GM12878 (cell line): ENCODE data around the gene MACF1. TPM values are rescaled to one million over a fixed set of nuclear protein-coding genes. Genes with fewer than 3 reads are reported as not detected.
"Not testable (repeated sequence)": the region's sequence is repeated elsewhere in the genome, so short reads cannot be mapped to it uniquely, and the experiment has no call there.

Source experiments
- ATAC-seq: fragments of 200-7000 bp; cut with Tn5 transposase; 3 replicates; pipeline ENCODE4 v1.9.1; 2020; ENCODE audit warnings: mild to moderate bottlenecking, moderate library complexity
- BruUV-seq: library from RNA; stranded (reverse); fragments of 400-500 nt; replicated peaks from 2 replicates; lab custom pipeline; 2021; lab: Mats Ljungman, UMichigan
- CTCF ChIA-PET: fragments of 300-600 bp; sonication (Branson Sonifier 250); formaldehyde crosslinking; extraction: SDS; loops from one replicate; lab custom pipeline; 2021; ENCODE audit warnings: inconsistent platforms; lab: Yijun Ruan, JAX
- POLR2A ChIA-PET: fragments of 350-600 bp; formaldehyde crosslinking; extraction: SDS; loops from one replicate; lab custom pipeline; 2021; ENCODE audit warnings: inconsistent platforms; lab: Charles Lee
- RAD21 ChIA-PET: fragments of 300-600 bp; sonication (Branson Sonifier 250); formaldehyde crosslinking; loops from one replicate; lab custom pipeline; 2023; ENCODE audit warnings: antibody characterized with exemption; ENCODE audit not compliant: unreplicated experiment; lab: Charles Lee
- SMC1A ChIA-PET: fragments of 300-600 bp; sonication (Branson Sonifier 250); formaldehyde crosslinking; loops from one replicate; lab custom pipeline; 2023; ENCODE audit not compliant: unreplicated experiment, uncharacterized antibody; lab: Charles Lee
- DNase-seq: peaks from one replicate; pipeline ENCODE4 v3.0.0-alpha.2; 2011; ENCODE audit warnings: low read depth, low spot score
- FAIRE-seq: peaks from 3 replicates; lab custom pipeline; 2011; peaks lifted over from hg19 to GRCh38; lab: Jason Lieb, UNC
- H2AFZ ChIP-seq: 2 replicates; pipeline ENCODE4 v1.6.0; 2011; ENCODE audit warnings: low read depth, low read length, control low read depth; ENCODE audit not compliant: control insufficient read depth
- H3K27ac ChIP-seq: 2 replicates; pipeline ENCODE4 v1.5.1; 2011; ENCODE audit warnings: control low read depth; ENCODE audit not compliant: control insufficient read depth, insufficient read depth
- H3K27me3 ChIP-seq, 2 experiments: replicated peaks in 1 of 2; 2 replicates each; pipeline versions ENCODE4 v1.6.0 to v1.6.1; 2011; ENCODE audit warnings: low read length in 1 of 2; ENCODE audit not compliant: control insufficient read depth in 2 of 2, insufficient read depth in 2 of 2
- H3K36me3 ChIP-seq, 2 experiments: 2 replicates each; pipeline ENCODE4 v1.5.1; 2011; ENCODE audit warnings: low read length in 1 of 2; ENCODE audit not compliant: control insufficient read depth in 2 of 2, insufficient read depth in 2 of 2
- H3K4me1 ChIP-seq: 2 replicates; pipeline ENCODE4 v1.6.1; 2011; ENCODE audit warnings: mild to moderate bottlenecking, low read length, moderate library complexity, mixed read lengths; ENCODE audit not compliant: control insufficient read depth, insufficient read depth
- H3K4me2 ChIP-seq: 2 replicates; pipeline ENCODE4 v1.6.0; 2011; ENCODE audit warnings: control low read depth; ENCODE audit not compliant: control insufficient read depth, insufficient read depth
- H3K4me3 ChIP-seq: fragments of 200-600 bp; sonication (generic); 2 replicates; pipeline ENCODE4 v1.5.1; 2016
- H3K79me2 ChIP-seq: 2 replicates; pipeline ENCODE4 v1.6.0; 2011; ENCODE audit warnings: low read length; ENCODE audit not compliant: control insufficient read depth, insufficient read depth
- H3K9ac ChIP-seq: 2 replicates; pipeline ENCODE4 v1.8.0; 2011; ENCODE audit warnings: low read length, control low read depth, mixed read lengths; ENCODE audit not compliant: control insufficient read depth, insufficient read depth
- H3K9me3 ChIP-seq: replicated peaks from 3 replicates; pipeline ENCODE4 v1.5.1; 2011; ENCODE audit warnings: mild to moderate bottlenecking, low read length; ENCODE audit not compliant: control insufficient read depth, insufficient read depth
- H4K20me1 ChIP-seq: 2 replicates; pipeline ENCODE4 v1.6.0; 2011; ENCODE audit not compliant: control insufficient read depth, insufficient read depth
- EGR1 ChIP-seq, 2 experiments: IDR thresholded peaks; 1 replicate in 1 of 2; 2 replicates in 1 of 2; pipeline ENCODE4 v1.6.1; 2011 to 2012; ENCODE audit warnings: low read depth in 2 of 2, low read length in 2 of 2, borderline replicate concordance in 1 of 2, mild to moderate bottlenecking in 1 of 2, moderate library complexity in 1 of 2
- POLR2AphosphoS5 ChIP-seq: IDR thresholded peaks from 2 replicates; pipeline ENCODE4 v1.6.1; 2011; ENCODE audit warnings: mild to moderate bottlenecking, low read length, inconsistent platforms
- RFX5 ChIP-seq: IDR thresholded peaks from 2 replicates; pipeline ENCODE4 v1.6.1; 2011; ENCODE audit warnings: low read depth, low read length, improper control_type of control experiment
- SUPT20H ChIP-seq: IDR thresholded peaks from 2 replicates; pipeline ENCODE4 v1.6.1; 2011; ENCODE audit warnings: low read depth, mild to moderate bottlenecking, low read length, moderate library complexity, borderline replicate concordance; ENCODE audit not compliant: control insufficient read depth
- WGBS: methylation state at CpG from one replicate; pipeline ENCODE4 v1.1.6; 2016; ENCODE audit warnings: low lambda C conversion rate; ENCODE audit not compliant: insufficient replicate concordance, insufficient coverage; ENCODE audit errors: missing lambda C conversion rate; 5-methylcytosine and 5-hydroxymethylcytosine counted together
- in situ Hi-C: fragments of 300-500 bp; cut with MboI; formaldehyde crosslinking; loops from 9 replicates; pipeline ENCODE4 v1.14.3; 2018; ENCODE audit warnings: mixed read lengths
- intact Hi-C: fragments of 100-400 bp; cut with micrococcal nuclease; formaldehyde crosslinking; loops from one replicate; pipeline ENCODE4 v1.14.2; 2022; ENCODE audit not compliant: unreplicated experiment
- polyA plus RNA-seq, 11 experiments: library from polyadenylated mRNA; depleted of rRNA in 4 of 11; unstranded in 6 of 11; stranded (reverse) in 5 of 11; fragments of >200 nt; fragmentation: Nextera tagmentation in 4 of 11; fragmentation: Illumina TruSeq in 1 of 11; extraction: Ambion mirVana in 4 of 11; extraction: Trizol in 1 of 11; gene quantifications; 1 replicate in 1 of 11; 2 replicates in 10 of 11; pipeline versions ENCODE4 v1.2.1 to v1.2.3, GENCODE V29; 2011 to 2016; ENCODE audit warnings: inconsistent platforms in 2 of 11, missing spikeins in 2 of 11, low read depth in 1 of 11
- total RNA-seq, 4 experiments: library from RNA; depleted of rRNA in 3 of 4; stranded (reverse); fragments of >200 nt in 3 of 4; fragmentation: Illumina TruSeq in 1 of 4; extraction: Trizol in 1 of 4; gene quantifications; 2 replicates each; pipeline versions ENCODE4 v1.2.1 to v1.2.3, GENCODE V29; 2013 to 2021
- TF ChIP-seq, protein P1 (sequence below): fragments of 450-650 bp; IDR thresholded peaks from 2 replicates; pipeline ENCODE4 v1.6.1; 2018; ENCODE audit warnings: borderline replicate concordance, mild to moderate bottlenecking; ENCODE audit not compliant: partially characterized antibody
- TF ChIP-seq, protein P2 (sequence below): IDR thresholded peaks from 2 replicates; pipeline ENCODE4 v1.6.1; 2012; ENCODE audit warnings: low read length, inconsistent platforms
- TF ChIP-seq, protein P3 (sequence below): IDR thresholded peaks from 2 replicates; pipeline ENCODE4 v1.6.1; 2012; ENCODE audit warnings: mild to moderate bottlenecking, low read depth, low read length

The MACF1 gene
- total and polyA plus RNA-seq, 10 of the 15 experiments (the other 5 are each of a cell fraction or from before 2014, with no cell fraction given) = 15.5 to 201 (median 76.9) TPM

DNA sequence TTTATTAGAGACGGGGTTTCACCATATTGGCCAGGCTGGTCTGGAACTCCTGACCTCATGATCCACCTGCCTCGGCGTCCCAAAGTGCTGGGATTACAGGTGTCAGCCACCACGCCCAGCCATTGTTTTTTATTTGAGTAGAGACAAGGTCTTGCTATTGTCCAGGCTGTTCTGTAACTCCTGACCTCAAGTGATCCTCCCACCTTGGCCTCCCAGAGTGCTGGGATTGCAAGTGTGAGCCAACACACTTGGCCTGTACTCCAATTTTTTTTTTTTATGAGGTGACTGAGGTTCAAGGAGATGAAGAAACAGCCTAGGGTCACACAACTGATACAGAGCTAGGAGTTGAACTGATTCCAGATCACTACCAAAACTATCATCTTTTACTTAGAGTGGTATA is 245.5 kb downstream of the MACF1 start:
- H3K27me3 ChIP-seq, H3K4me1 ChIP-seq, H2AFZ ChIP-seq, H3K79me2 ChIP-seq, H3K4me3 ChIP-seq, FAIRE-seq, SMC1A ChIA-PET, H3K4me2 ChIP-seq, BruUV-seq, intact Hi-C loops, DNase-seq, H4K20me1 ChIP-seq, H3K9ac ChIP-seq, H3K27ac ChIP-seq, H3K9me3 ChIP-seq, ATAC-seq, in situ Hi-C loops: not testable (repeated sequence)
- RAD21 ChIA-PET = interaction anchor here (0.7 kb wide), 1 partner anchor 175 kb away, joined by 3 read pairs; no protein-coding TSS in a partner anchor
- peaks cover 22 to 56% of the 10 kb centered on the region in 2 experiments for H3K36me3 ChIP-seq
- 96% methylated on average over 4 of the region's 4 CpGs for WGBS
- CTCF ChIA-PET = interaction anchor here (0.7 to 2.7 kb wide), 2 partner anchors 22 to 89 kb away, joined by 3 to 15 read pairs; no protein-coding TSS in a partner anchor
- POLR2A ChIA-PET = interaction anchor here (0.6 to 0.7 kb wide), 2 partner anchors 50 to 181 kb away, joined by 3 to 4 read pairs; no protein-coding TSS in a partner anchor

DNA sequence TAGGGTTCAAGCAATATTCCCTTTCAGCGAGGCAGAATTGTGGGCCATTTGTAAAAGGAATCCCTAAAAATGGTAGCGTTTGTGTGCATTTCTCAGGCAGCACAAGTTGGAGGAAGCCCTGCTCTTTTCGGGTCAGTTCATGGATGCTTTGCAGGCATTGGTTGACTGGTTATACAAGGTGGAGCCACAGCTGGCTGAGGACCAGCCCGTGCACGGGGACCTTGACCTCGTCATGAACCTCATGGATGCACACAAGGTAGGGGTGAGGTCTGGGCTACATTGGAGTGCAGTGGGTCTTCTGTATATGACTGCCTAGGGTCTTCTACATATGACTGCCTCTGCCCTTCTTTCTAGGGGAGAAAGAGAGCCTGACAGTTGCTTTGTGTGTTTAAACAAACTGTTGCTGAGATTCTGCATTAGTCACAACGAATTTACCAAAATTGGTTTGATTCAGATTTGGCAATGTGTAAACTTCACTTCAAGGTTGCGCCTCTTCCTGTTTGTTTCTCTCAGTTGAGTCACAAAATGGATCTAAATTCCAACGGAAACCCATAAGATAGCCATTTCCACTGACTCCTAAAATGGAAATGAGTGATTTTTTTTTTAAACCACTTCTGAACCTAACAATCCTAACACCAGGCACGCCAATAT is 246.6 kb downstream of the MACF1 start:
- H3K9me3 ChIP-seq = no peaks in the 10 kb centered on the region
- ChIA-PET RAD21 (no interaction called here), SMC1A (no interaction called here), CTCF (interaction anchor here (1.3 kb wide), 1 partner anchor 13 kb away, joined by 3 read pairs; no protein-coding TSS in a partner anchor), POLR2A (interaction anchor here (0.7 kb wide), 1 partner anchor 16 kb away, joined by 4 read pairs; no protein-coding TSS in a partner anchor)
- no peaks in the 10 kb centered on the region for H3K4me1 ChIP-seq
- DNase-seq (no peak), FAIRE-seq (no peak), ATAC-seq (no peak)
- H4K20me1 ChIP-seq = no peaks in the 10 kb centered on the region
- BruUV-seq = no TSS peak
- H3K36me3 ChIP-seq = peaks cover 25 to 56% of the 10 kb centered on the region in 2 experiments
- intact Hi-C loops = no loop called here
- no peak overlapping the region for H3K4me2 ChIP-seq
- no peak overlapping the region for H3K27ac ChIP-seq
- no peaks in the 10 kb centered on the region for H3K79me2 ChIP-seq
- 92% methylated on average over 10 of the region's 10 CpGs for WGBS
- in situ Hi-C loops = no loop called here
- no peak overlapping the region for H3K9ac ChIP-seq
- TF ChIP-seq, protein P1, sequence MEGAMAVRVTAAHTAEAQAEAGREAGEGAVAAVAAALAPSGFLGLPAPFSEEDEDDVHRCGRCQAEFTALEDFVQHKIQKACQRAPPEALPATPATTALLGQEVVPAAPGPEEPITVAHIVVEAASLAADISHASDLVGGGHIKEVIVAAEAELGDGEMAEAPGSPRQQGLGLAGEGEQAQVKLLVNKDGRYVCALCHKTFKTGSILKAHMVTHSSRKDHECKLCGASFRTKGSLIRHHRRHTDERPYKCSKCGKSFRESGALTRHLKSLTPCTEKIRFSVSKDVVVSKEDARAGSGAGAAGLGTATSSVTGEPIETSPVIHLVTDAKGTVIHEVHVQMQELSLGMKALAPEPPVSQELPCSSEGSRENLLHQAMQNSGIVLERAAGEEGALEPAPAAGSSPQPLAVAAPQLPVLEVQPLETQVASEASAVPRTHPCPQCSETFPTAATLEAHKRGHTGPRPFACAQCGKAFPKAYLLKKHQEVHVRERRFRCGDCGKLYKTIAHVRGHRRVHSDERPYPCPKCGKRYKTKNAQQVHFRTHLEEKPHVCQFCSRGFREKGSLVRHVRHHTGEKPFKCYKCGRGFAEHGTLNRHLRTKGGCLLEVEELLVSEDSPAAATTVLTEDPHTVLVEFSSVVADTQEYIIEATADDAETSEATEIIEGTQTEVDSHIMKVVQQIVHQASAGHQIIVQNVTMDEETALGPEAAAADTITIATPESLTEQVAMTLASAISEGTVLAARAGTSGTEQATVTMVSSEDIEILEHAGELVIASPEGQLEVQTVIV = no peak
- TF ChIP-seq POLR2AphosphoS5 (no peak), SUPT20H (no peak), EGR1 (IDR thresholded peaks at IDR 0.05; ENCODE audit: borderline replicate concordance in 1 of 2, low read depth in 2 of 2, low read length in 2 of 2) (no peak), RFX5 (no peak)
- TF ChIP-seq, protein P2, sequence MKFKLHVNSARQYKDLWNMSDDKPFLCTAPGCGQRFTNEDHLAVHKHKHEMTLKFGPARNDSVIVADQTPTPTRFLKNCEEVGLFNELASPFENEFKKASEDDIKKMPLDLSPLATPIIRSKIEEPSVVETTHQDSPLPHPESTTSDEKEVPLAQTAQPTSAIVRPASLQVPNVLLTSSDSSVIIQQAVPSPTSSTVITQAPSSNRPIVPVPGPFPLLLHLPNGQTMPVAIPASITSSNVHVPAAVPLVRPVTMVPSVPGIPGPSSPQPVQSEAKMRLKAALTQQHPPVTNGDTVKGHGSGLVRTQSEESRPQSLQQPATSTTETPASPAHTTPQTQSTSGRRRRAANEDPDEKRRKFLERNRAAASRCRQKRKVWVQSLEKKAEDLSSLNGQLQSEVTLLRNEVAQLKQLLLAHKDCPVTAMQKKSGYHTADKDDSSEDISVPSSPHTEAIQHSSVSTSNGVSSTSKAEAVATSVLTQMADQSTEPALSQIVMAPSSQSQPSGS = no peak
- TF ChIP-seq, protein P3, sequence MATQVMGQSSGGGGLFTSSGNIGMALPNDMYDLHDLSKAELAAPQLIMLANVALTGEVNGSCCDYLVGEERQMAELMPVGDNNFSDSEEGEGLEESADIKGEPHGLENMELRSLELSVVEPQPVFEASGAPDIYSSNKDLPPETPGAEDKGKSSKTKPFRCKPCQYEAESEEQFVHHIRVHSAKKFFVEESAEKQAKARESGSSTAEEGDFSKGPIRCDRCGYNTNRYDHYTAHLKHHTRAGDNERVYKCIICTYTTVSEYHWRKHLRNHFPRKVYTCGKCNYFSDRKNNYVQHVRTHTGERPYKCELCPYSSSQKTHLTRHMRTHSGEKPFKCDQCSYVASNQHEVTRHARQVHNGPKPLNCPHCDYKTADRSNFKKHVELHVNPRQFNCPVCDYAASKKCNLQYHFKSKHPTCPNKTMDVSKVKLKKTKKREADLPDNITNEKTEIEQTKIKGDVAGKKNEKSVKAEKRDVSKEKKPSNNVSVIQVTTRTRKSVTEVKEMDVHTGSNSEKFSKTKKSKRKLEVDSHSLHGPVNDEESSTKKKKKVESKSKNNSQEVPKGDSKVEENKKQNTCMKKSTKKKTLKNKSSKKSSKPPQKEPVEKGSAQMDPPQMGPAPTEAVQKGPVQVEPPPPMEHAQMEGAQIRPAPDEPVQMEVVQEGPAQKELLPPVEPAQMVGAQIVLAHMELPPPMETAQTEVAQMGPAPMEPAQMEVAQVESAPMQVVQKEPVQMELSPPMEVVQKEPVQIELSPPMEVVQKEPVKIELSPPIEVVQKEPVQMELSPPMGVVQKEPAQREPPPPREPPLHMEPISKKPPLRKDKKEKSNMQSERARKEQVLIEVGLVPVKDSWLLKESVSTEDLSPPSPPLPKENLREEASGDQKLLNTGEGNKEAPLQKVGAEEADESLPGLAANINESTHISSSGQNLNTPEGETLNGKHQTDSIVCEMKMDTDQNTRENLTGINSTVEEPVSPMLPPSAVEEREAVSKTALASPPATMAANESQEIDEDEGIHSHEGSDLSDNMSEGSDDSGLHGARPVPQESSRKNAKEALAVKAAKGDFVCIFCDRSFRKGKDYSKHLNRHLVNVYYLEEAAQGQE = no peak
- no peak overlapping the region for H3K4me3 ChIP-seq
- no peaks in the 10 kb centered on the region for H3K27me3 ChIP-seq
- no peak overlapping the region for H2AFZ ChIP-seq
